Measurements from ENCODE around the gene PCCA.
"Not testable (repeated sequence)": the region's sequence is repeated elsewhere in the genome, so short reads cannot be mapped to it uniquely, and the experiment has no call there.

The PCCA gene

GRCh38 chr13:100098445-100099116, 9.7 kb downstream of the PCCA start:
- DNase-seq, result no peak

GRCh38 chr13:100099117-100099445, 10.2 kb downstream of the PCCA start:
- DNase-seq, result not testable (repeated sequence)

DNA sequence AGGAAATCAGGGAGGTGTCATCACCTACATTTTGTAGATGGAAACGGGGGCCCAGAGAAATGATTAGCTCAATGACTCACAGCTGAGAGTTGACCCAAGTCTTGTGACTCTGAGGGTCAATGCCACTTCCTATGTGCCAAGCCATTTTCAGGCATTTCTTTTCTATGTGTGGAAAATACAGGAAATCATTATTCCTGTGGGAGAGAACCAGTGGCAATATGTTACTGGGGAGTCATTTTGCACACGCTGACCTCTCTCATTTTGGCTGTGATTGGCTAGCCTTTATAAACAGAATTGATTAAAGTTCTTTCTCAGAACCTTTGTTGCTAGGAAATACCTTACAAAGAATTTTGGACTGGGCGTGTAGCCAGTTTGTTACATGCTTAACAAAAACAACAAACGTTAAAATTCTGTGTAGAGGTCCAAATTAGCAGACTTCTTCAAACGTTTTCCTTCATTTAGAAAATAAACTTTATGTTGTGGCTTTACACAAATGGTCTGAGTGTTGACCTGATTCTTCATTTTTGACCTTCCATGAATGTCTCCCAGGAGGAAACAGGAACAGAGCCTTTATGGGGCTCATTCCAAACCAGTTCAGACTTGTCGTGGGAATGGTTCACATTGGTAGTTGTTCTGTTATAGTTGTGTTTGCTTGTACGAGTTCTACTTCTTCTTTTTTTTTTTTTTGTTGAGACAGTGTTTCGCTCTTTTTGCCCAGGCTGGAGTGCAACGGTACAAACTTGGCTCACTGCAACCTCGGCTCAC, 11.4 kb downstream of the PCCA start:
- no peak for DNase-seq

- DNase-seq, result no peak
These were observed 13.1 kb downstream of the PCCA start for GRCh38 chr13:100102042-100102441.

GRCh38 chr13:100106005-100106404, 17.1 kb downstream of the PCCA start:
- no peak for DNase-seq

GRCh38 chr13:100106705-100107104, 17.8 kb downstream of the PCCA start:
- no peak for DNase-seq

DNA sequence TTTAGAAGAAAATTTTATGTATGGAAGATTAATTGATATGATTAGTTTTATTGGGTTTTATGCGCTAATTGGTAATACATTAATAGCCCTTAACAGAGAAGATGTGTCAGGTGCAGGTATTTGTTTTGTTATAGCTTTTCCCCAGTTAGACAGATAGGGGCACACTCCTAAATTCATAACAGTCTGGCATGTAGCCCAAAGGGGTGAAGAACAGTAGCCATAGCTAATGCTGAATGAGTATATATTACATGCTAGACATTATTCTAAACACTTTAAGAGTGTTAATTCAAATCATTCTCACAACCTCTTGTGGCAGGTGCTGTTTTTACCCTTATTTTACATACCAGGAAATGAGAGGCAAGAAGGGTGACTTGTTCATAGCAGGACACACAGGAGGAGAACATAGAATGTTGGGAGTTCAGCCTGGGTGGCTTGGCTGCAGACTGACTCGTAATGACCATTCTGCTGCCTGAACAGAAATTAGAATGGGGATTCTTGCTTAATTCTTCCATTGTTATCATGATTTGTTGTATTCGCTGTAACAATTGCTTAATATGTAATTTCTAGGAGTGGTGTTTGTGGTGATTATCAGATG, 20.1 kb downstream of the PCCA start:
- DNase-seq, result no peak

DNA sequence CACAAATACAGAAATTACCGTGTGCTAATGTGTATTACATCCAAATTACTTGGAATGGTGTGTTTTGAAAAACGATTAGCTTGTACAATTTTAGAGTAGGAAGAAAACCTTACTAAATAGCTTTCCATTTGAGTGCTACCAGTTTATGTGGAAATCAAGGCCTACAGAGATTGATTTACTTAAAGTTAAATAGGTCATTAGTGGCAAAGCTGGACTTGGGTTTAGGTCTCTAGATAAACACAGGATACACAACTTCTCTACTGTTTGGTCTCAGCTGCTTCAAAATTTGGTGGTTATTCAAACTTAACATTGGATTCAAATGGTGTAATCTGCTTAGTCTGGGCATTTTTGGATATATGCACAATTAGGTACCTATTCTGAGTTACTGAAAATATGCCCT, 21.4 kb downstream of the PCCA start:
- DNase-seq, result no peak

DNA sequence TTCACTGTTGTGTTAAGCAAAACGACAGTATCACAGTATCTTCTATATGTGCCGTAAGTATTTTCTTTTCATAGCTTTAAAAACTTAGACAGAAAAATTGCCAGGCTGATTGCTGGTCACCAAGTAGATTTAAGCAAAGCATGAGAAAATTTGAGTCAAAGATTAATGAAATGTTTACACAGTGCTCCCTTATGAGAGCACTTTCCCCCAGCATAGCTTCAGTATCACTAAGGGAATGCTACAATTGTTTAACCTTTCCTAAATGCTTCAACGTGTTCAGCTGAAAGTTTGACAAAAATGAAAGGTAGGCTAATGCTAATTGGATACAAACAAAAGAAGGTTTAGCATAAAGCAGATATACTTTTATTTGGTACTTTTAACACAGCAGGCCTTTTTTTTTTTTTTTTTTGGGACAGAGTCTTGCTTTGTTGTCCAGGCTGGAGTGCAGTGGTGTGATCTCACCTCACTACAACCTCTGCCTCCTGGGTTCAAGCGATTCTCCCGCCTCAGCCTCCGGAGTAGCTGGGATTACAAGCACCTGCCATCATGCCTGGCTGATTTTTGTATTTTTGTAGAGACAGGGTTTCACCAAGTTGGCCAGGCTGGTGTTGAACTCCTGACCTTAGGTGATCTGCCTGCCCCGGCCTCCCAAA, 23.4 kb downstream of the PCCA start:
- DNase-seq, result no peak

DNA sequence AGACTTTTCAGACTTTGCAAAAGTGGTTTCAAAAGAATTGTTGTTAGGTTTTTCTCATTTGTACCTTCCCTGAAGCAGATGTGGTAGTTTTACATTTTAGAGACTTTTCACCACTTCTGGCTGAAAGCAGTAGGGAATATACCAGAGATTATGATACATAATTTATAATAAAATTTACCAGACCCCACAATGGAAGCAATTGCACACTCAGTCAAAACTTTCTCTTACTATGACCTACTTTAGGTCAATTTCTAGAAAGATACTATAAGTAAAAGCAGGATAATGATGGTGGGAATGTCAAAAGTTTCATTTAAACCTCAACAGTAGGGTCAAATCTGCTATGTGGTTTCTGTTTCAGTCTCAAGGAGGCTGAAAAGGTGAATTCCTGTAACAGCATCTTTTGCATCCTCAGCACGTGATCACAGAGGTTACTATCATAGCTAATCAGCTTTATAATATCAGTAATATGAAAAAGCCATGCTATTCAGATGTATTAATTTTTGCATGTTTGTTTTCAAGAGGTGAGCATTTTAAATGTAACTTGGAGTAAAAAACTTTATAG, 26.9 kb downstream of the PCCA start:
- DNase-seq, result no peak

- no peak for DNase-seq
These were observed 35.4 kb downstream of the PCCA start for GRCh38 chr13:100124265-100124664.

DNA sequence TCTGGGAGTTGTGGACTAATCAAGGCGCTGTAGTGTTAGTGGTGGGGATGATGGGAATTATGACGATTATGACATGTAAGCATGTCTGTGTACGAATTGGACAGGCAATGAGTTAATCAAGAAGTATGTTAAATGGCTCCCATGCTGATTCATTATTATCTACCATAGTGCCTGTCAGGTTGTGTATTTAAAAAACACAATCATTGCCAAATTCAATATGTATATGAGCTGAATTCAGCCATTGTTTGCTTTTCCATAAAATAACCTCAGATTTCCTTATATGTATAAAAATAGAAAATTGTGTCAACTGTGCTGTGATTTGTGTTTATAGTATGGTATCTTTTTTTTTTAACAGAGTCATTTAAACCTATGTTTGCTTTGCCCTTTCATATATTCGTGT, 37.1 kb downstream of the PCCA start:
- DNase-seq, result no peak

GRCh38 chr13:100128373-100128772, 39.5 kb downstream of the PCCA start:
- DNase-seq, result no peak

- no peak for DNase-seq
These were observed 39.9 kb downstream of the PCCA start for GRCh38 chr13:100128838-100129237.

DNA sequence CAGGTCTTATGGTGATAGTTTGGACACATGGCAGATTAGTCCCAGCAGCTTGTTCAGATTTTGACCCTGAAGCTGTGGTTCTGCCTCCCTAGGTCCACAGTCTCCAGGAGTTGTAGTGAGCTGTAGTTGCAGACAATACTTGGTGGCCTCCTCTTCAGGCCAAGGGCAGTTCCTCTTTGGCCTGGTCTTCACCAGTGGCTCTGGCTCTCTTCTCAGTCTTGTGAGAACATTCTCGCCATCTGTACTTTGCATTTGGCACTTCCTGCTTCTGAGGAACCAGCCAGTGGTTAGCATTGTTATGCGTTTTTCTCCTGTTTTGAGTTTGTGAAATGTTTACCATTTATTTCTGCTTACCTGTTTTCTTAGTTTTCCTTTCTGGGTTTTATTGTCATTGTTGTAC, 40.7 kb downstream of the PCCA start:
- DNase-seq, result no peak

- no peak for DNase-seq
These were observed 41.2 kb downstream of the PCCA start for GRCh38 chr13:100130092-100130491.

DNA sequence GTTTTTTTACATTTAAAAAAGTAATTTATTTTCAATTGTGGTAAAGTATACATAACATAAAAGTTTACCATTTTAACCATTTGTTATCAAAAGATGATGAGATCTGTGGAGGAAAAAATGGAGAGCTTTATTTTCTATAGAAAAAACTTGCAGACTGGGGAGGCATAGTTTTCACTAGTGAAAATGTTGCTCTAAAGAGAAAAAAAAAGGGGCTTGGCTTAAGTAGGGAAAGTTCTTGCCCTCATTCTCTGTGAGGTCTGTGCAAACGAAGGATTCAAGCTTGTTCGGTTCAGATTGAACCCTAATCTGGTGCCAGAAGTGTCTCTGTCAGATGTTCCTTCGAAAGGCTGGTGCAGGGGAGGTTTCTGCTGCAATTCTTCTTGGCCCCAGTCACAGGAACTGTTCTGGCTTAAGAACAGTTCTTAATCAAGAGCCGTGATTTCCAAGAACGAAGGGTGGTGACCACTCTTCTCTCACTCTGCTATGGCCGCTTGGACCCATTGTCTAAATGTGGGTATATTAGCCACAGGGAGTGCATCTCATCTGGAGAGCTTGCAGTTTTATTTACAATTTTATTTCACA, 42.1 kb downstream of the PCCA start:
- DNase-seq, result no peak

DNA sequence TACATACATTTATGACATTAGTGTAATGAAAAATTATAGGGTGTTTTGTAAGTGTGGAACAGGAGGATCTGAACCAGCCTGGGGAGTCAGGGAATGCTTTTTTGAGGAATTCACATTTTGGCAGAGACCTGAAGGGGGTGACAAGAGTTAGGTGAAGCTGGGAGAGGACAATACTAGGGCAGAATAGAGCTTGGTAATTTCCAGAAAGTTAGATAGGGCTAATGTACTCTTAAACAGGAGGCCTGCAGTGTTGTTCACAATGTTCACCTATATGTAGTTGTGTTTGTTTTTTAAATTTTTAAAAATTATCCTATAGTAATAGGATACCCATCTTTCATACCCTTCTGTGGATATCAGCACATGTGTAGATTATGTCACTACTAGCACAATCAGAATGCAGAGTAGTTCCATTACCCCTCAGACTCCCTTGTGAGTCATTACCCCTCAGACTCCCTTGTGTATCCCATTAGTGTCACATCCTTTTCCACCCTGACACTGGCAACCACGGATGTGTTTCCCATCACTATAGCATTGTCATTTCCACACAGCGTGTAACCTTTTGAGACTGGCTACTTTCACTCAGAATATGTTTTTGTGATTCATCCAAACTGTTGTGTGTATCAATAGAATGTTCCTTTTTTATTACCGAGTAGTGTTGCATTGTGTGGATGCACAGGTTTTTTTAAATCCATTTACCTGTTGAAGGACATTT, 43.1 kb downstream of the PCCA start:
- DNase-seq, result no peak

- no peak for DNase-seq
These were observed 50.1 kb downstream of the PCCA start for GRCh38 chr13:100138859-100139491.

DNA sequence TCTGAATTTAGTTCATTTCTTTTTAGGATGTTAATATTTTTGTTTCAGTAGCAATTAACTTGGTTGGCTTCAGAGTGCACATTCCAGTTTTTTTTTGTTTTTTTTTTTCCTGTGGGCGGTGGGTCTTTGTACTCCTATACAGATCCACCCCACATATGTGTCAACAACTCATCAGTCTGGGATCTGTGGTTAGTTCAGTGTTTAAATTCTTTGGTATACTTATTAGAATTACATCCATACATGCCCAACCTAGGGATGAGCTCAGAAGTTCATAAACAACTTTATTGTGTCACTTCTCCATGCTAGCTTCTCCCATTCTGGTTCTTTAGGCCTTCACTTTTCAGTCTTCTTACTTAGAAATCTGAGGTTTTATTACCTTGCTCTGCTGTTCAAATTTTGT, 50.9 kb downstream of the PCCA start:
- DNase-seq, result no peak

DNA sequence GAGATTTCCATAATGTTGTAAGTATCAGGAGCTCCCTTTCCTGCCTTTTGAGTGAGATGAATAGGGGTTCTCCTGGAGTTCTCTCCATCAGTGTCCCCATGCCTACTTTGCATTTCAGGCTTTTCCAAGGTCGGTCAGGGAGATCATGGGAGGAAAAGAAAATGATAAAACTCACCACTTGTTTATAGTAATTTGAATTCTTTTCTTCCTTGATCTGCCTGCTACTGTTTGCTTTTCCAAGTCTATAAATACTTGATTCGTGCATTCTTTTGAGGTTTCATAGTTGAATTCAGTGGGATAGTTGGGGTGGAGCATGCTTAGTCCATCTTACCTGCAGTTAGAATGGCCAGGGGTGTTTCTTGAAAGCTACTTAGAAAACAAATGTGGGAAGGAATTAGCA, 51.5 kb downstream of the PCCA start:
- DNase-seq, result no peak

GRCh38 chr13:100141461-100141961, 52.6 kb downstream of the PCCA start:
- not testable (repeated sequence) for DNase-seq
